HUES6 (cell line): ENCODE data around the gene APBA1.

Source experiments
- H3K27ac ChIP-seq: 2 replicates; pipeline ENCODE4 v1.7.0; 2013; ENCODE audit warnings: low read depth, mild to moderate bottlenecking, low read length, inconsistent platforms
- H3K27me3 ChIP-seq: 2 replicates; pipeline ENCODE4 v1.6.1; 2013; ENCODE audit warnings: low read length; ENCODE audit not compliant: control insufficient read depth, insufficient read depth
- H3K36me3 ChIP-seq: 2 replicates; pipeline ENCODE4 v1.6.1; 2013; ENCODE audit warnings: low read length; ENCODE audit not compliant: control insufficient read depth, insufficient read depth
- H3K4me1 ChIP-seq: 2 replicates; pipeline ENCODE4 v1.6.1; 2013; ENCODE audit warnings: low read length; ENCODE audit not compliant: control insufficient read depth, insufficient read depth
- H3K4me3 ChIP-seq: 2 replicates; pipeline ENCODE4 v1.5.1; 2013; ENCODE audit warnings: low read depth, low read length
- H3K9ac ChIP-seq: one replicate; pipeline ENCODE4 v1.6.1; 2013; ENCODE audit warnings: mild to moderate bottlenecking, low read length
- H3K9me3 ChIP-seq: 2 replicates; pipeline ENCODE4 v1.6.1; 2013; ENCODE audit warnings: low read depth, low read length; ENCODE audit not compliant: control insufficient read depth, insufficient read depth

The APBA1 gene

DNA sequence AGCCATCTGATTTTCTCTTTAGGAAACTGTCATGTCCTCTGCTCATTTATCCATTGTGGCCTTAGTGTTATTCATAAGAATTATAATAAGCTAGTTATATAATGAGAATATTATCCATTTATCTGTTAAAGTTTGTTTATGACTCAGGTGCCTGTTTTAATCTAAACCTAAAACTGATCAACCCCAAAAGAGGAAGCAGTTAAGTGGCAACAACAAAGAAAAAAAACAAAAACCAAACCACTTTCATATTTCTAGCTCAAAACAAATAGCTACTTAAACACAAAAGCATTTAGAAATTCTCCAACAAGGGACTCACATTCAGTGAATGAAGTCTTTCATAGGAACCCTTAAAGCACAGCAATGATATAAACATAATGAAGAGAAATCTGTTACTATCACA, 116.4 kb downstream of the APBA1 start:
- Histone ChIP-seq H3K36me3 (no peaks in the 10 kb centered on the region), H3K4me3 (no peak overlapping the region)

DNA sequence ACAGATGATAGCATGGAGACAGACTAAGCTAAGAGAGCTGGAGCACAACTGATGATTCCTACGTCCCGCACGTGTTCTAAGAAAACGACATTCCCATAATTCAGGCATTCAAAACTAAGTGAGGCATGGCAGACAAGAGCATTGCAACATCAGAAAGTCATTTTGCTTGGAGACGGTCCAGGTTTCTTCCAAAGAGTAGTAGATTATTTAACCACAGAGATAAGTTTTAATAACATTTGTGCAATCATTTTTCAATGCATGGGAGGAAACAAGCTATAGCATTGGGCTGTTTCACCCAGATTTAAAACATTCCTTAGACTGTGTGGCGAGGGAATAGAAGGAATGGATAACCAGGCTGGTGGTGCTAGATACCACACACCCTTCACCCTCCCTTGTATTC, 117.2 kb downstream of the APBA1 start:
- Histone ChIP-seq H3K27ac (no peak overlapping the region), H3K9ac (no peak overlapping the region), H3K9me3 (no peaks in the 10 kb centered on the region), H3K4me1 (no peaks in the 10 kb centered on the region), H3K4me3 (no peak overlapping the region), H3K27me3 (no peaks in the 10 kb centered on the region), H3K36me3 (no peaks in the 10 kb centered on the region)

More for the DNA sequence above, 116.4 kb downstream of the APBA1 start:
- Histone ChIP-seq H3K9me3 (no peaks in the 10 kb centered on the region), H3K9ac (no peak overlapping the region), H3K27me3 (no peaks in the 10 kb centered on the region), H3K4me1 (no peaks in the 10 kb centered on the region), H3K27ac (no peak overlapping the region)

DNA sequence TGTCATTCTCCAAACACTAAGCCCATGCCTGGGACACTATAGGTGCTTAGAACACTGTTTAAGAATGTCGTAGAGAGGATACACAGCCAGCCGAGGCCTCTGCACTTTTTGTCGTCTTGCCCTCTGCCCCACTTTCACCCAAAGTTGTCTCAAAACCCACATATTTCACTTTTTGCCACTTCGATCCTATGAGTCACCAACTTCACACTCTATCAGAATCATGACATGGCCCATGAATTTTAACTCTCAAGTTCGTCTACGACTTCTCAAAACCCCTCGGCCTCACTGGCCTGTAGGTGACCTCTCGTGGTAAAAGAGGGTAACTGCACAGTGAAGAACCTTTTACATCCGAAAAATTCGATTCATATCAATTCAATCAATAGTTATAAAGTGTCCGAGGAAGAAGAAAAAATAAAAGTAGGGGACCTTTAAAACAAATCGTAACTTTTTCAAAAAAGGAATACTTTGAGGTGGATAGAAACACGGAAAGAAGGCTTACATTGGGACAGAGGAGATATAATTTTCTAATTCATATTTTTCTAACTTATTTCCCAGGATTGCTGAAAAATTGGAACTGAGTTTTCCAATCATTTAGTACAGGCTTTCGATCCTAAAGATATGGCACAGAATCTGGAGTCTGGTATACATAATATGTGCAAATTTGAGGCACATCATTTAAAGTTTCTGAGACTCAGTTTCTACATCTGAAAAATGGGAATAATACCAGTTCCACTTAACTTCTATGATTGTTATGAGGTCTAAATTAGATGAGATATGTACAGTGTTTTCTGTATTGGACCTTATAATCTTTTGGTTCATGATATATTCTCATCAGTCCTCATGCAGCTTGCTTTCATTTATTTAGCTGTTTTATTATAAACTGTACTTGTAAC, 122.6 kb downstream of the APBA1 start:
- Histone ChIP-seq H3K4me1 (peaks cover 5% of the 10 kb centered on the region; the same call in 1 of the 2 replicates), H3K27me3 (no peaks in the 10 kb centered on the region), H3K4me3 (no peak overlapping the region), H3K36me3 (no peaks in the 10 kb centered on the region), H3K9ac (no peak overlapping the region), H3K9me3 (no peaks in the 10 kb centered on the region), H3K27ac (no peak overlapping the region)

- no peaks in the 10 kb centered on the region for H3K9me3 ChIP-seq
- H3K9ac ChIP-seq: no peak overlapping the region
- no peak overlapping the region for H3K27ac ChIP-seq
- no peaks in the 10 kb centered on the region for H3K27me3 ChIP-seq
- H3K4me1 ChIP-seq: peaks cover 10% of the 10 kb centered on the region; the same call in 1 of the 2 replicates
- no peaks in the 10 kb centered on the region for H3K36me3 ChIP-seq
- no peak overlapping the region for H3K4me3 ChIP-seq
These were observed 123.5 kb downstream of the APBA1 start for GRCh38 chr9:69548681-69549080.

GRCh38 chr9:69546265-69546664, 125.9 kb downstream of the APBA1 start:
- H3K36me3 ChIP-seq: no peaks in the 10 kb centered on the region
- H3K9me3 ChIP-seq: no peaks in the 10 kb centered on the region
- no peak overlapping the region for H3K27ac ChIP-seq
- peaks cover 21% of the 10 kb centered on the region for H3K4me1 ChIP-seq
- no peaks in the 10 kb centered on the region for H3K27me3 ChIP-seq
- no peak overlapping the region for H3K4me3 ChIP-seq
- no peak overlapping the region for H3K9ac ChIP-seq

GRCh38 chr9:69542942-69543704, 129.0 kb downstream of the APBA1 start:
- peaks cover 16% of the 10 kb centered on the region for H3K4me1 ChIP-seq
- H3K27me3 ChIP-seq: no peaks in the 10 kb centered on the region
- H3K9ac ChIP-seq: no peak overlapping the region
- H3K9me3 ChIP-seq: no peaks in the 10 kb centered on the region
- H3K27ac ChIP-seq: no peak overlapping the region
- no peak overlapping the region for H3K4me3 ChIP-seq
- no peaks in the 10 kb centered on the region for H3K36me3 ChIP-seq

GRCh38 chr9:69542058-69542457, 130.1 kb downstream of the APBA1 start:
- Histone ChIP-seq H3K27me3 (no peaks in the 10 kb centered on the region), H3K4me1 (peaks cover 16% of the 10 kb centered on the region), H3K4me3 (no peak overlapping the region), H3K36me3 (no peaks in the 10 kb centered on the region), H3K9ac (no peak overlapping the region), H3K27ac (no peak overlapping the region), H3K9me3 (no peaks in the 10 kb centered on the region)

- no peaks in the 10 kb centered on the region for H3K4me1 ChIP-seq
These were observed 136.3 kb downstream of the APBA1 start for GRCh38 chr9:69535911-69536310.

GRCh38 chr9:69535286-69535832, 136.8 kb downstream of the APBA1 start:
- H3K27me3 ChIP-seq: no peaks in the 10 kb centered on the region
- H3K36me3 ChIP-seq: no peaks in the 10 kb centered on the region
- H3K9me3 ChIP-seq: no peaks in the 10 kb centered on the region
- no peak overlapping the region for H3K27ac ChIP-seq
- H3K9ac ChIP-seq: no peak overlapping the region
- H3K4me1 ChIP-seq: no peaks in the 10 kb centered on the region
- H3K4me3 ChIP-seq: no peak overlapping the region

More at GRCh38 chr9:69535911-69536310, 136.3 kb downstream of the APBA1 start:
- Histone ChIP-seq H3K9ac (no peak overlapping the region), H3K27me3 (no peaks in the 10 kb centered on the region), H3K4me3 (no peak overlapping the region), H3K9me3 (no peaks in the 10 kb centered on the region), H3K36me3 (no peaks in the 10 kb centered on the region), H3K27ac (no peak overlapping the region)

DNA sequence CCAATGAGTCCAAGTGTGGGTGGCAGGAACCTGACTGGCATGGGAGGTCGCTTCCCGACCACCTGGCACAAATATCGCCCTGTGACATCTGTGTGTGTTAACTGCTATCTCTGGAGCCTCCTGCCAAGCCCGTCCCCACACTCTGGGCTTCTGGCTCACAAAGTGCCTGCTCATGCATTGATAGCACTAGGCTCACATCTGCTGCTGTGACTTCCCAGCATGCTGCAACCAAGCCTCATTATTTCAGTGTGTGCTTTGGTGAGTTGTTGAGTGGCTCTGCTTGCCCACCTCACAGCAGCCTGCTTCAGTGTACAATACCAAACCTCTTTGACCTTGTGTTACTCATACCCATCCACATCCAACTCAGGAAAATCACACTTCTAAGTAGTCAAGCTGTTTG, 139.8 kb downstream of the APBA1 start:
- Histone ChIP-seq H3K4me1 (no peaks in the 10 kb centered on the region), H3K27me3 (no peaks in the 10 kb centered on the region), H3K9ac (no peak overlapping the region), H3K27ac (no peak overlapping the region), H3K4me3 (no peak overlapping the region), H3K36me3 (no peaks in the 10 kb centered on the region), H3K9me3 (no peaks in the 10 kb centered on the region)

DNA sequence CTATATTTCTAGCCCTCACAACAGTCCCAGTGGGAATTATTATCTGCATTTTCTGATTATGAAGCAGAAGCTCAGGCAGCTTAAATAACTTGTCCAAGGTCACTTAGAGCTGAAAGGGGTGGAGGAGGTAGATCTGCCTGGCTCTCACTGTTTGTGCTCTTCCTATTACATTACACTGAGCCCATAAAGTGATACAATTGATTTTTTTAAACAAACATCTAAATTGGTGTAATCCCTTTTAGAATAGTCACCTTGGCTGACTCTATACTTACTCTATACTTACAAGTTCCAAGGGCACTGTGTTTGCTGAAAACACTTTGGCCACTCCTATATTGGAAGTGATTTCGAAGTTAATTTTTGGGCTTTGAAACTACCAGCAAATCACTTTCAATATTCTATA, 144.7 kb downstream of the APBA1 start:
- Histone ChIP-seq H3K9me3 (peaks cover 5% of the 10 kb centered on the region; the same call in 1 of the 2 replicates), H3K27me3 (no peaks in the 10 kb centered on the region), H3K9ac (no peak overlapping the region), H3K4me1 (no peaks in the 10 kb centered on the region), H3K36me3 (no peaks in the 10 kb centered on the region), H3K4me3 (no peak overlapping the region), H3K27ac (no peak overlapping the region)
